GM12865 (cell line): ENCODE measurements around the gene SPATA19.

Experiments used
- DNase-seq: peaks from one replicate; pipeline ENCODE4 v3.0.0; 2010; ENCODE audit warnings: low read depth
- H3K4me3 ChIP-seq: 2 replicates; pipeline ENCODE4 v1.5.1; 2011; ENCODE audit warnings: mild to moderate bottlenecking, low read depth, low read length, control low read depth
- TF ChIP-seq, protein P1 (sequence below): IDR thresholded peaks from 2 replicates; pipeline ENCODE4 v1.5.1; 2011; ENCODE audit warnings: low read length, control low read depth, low read depth, inconsistent platforms; ENCODE audit not compliant: insufficient read depth; ENCODE audit errors: missing control alignments

Gene SPATA19, protein sequence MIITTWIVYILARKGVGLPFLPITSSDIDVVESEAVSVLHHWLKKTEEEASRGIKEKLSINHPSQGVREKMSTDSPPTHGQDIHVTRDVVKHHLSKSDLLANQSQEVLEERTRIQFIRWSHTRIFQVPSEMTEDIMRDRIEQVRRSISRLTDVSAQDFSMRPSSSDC

DNA sequence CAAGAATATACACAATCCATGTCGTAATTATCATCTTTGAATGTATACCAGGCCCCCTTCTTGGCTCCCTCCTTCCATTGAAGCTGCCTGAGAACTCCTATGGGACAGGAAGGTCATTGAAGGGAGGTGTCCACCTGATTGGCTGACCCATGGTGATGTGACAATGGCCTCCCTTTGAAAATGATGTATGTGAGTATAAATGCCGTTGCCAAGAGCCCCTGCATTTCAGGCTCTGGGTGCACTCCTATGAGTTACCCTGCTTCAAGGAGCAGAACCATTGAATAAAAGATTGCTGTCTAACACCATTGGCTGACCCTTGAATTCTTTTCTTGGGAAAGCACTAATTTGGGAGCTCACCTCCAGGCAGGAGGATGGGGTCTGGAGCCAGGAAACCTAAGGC, at the start of gene SPATA19:
Gene SPATA19, minus strand, starts transcription at position 101 of the 400 bp plus-strand sequence. Its CDS starts 67 bp downstream, at position 34.
- DNase-seq, result no peak
- H3K4me3 ChIP-seq, result no peak within 1 kb of the TSS
- TF ChIP-seq, protein P1, sequence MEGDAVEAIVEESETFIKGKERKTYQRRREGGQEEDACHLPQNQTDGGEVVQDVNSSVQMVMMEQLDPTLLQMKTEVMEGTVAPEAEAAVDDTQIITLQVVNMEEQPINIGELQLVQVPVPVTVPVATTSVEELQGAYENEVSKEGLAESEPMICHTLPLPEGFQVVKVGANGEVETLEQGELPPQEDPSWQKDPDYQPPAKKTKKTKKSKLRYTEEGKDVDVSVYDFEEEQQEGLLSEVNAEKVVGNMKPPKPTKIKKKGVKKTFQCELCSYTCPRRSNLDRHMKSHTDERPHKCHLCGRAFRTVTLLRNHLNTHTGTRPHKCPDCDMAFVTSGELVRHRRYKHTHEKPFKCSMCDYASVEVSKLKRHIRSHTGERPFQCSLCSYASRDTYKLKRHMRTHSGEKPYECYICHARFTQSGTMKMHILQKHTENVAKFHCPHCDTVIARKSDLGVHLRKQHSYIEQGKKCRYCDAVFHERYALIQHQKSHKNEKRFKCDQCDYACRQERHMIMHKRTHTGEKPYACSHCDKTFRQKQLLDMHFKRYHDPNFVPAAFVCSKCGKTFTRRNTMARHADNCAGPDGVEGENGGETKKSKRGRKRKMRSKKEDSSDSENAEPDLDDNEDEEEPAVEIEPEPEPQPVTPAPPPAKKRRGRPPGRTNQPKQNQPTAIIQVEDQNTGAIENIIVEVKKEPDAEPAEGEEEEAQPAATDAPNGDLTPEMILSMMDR, result no peak

DNA sequence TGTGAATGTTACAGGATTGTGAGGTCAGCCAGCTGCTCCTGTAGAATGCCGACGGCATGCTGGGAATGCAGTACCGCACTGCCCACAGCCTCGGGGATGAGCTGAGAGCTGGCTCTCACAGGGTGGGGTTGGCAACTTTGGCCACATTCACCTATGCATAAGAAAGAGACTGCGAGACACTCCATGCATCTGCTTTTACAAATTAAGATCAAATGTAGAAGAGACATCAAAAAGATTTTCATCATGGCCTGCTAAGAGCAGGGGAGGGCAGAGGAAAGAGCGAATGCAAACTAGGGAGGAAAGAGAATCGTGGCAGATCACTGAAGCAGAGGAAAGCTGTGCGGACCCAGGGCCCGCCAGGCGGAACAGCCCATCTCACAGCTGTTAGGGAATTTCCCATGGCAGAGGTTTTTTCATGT, 49.8 kb upstream of the SPATA19 start:
- peak; percentile 45 for DNase-seq
- H3K4me3 ChIP-seq, result no peak overlapping the region
- TF ChIP-seq, protein P1, result no peak

DNA sequence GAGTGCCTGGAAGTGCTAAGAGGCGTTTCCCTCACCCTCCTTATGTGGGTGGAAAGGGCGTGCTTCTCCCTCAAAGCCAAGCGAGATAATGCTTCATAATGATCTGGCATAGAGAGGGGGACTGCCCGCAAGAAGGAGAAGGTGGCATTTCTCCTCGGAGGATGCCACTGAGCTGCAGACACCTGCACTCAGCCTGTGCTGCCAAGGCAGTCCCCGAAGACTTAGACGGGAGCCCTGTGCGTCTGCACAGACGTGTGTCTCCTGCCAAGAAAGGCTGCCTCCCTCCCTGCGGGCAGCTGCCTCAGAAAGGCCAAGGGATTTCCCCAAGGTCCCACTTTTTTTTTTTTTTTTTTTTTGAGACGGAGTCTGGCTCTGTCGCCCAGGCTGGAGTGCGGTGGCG, 48.1 kb upstream of the SPATA19 start:
- no peak overlapping the region for H3K4me3 ChIP-seq
- TF ChIP-seq, protein P1, result no peak

DNA sequence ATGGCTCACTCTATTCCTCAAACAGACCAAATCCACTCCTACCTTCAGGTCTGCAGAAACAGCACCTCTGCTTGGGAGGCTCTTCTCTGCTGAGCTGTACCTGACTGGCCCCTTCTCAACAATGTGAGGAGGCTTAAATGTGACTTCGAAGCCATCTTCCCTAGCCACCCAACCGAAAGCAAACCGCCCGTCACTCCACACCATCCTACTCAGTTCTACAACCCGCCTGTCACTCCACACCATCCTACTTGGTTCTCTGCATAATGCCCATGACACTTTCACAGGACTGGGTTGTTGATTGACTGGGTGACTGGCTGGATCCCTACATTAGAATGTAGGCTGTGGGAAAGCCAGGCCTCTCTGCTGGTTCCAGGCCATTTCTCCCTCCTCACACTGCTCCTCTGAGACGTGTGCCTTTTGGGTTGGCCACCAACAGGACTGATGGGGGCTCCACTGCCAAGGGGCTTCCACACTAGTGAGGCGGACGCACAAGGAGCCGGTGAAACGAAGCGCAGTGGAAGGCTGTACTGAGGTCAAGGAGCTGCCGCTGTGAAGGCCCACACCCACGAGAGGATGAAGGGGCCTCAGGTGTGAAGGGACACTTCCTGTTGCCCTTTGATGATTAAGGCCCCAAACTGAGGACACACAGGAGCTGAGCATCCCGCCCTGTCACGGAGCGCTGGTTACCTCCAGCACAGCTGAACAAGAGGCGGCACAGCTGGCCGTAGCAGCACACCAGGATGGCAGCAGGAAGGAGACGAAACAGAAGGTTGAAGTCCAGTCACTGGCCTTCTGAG, 47.5 kb upstream of the SPATA19 start:
- H3K4me3 ChIP-seq, result no peak overlapping the region
- DNase-seq, result no peak
- TF ChIP-seq, protein P1, result no peak

More for the DNA sequence above, 48.1 kb upstream of the SPATA19 start:
- DNase-seq, result no peak

DNA sequence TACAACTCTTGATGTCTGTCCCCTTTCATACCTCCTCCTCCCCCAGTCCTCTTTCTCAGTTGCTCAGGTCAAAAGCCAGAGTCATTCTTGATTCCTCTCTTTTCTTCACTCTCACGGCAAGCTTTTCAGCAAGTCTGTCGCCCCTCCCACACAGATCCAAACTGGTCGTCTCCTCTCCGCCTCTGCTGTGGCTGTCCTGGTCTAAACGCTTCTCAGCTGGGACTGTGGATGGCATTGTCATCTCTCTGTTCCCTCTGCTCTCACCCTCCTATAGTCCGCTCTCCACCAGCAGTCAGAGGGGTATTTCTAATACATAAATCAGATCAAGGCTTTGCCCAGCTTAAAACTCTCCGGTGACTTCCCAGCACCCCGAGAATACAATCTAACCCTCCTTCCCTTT, 46.8 kb upstream of the SPATA19 start:
- no peak overlapping the region for H3K4me3 ChIP-seq

DNA sequence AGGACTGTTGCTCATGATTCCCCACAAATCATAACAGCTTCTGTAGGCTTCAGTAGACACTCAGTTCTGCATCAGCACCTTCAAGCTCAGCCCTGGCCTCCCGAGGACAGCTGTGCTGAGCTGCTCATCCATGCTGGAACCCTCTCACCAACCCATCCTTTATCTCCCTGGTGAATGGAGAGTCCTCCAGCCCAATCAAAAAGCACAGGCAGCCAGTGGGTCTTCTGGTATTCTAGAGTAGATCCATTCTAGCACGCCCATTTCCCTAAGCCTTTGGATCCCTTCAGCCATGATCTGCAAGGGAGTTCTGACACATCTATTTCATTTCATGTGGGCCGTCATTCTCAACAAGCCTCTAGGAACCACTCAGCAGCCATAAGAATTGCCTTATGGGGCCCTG, 44.6 kb upstream of the SPATA19 start:
- TF ChIP-seq, protein P1, result no peak
- no peak overlapping the region for H3K4me3 ChIP-seq

More for the DNA sequence above, 46.8 kb upstream of the SPATA19 start:
- no peak for DNase-seq
- TF ChIP-seq, protein P1, result no peak

DNA sequence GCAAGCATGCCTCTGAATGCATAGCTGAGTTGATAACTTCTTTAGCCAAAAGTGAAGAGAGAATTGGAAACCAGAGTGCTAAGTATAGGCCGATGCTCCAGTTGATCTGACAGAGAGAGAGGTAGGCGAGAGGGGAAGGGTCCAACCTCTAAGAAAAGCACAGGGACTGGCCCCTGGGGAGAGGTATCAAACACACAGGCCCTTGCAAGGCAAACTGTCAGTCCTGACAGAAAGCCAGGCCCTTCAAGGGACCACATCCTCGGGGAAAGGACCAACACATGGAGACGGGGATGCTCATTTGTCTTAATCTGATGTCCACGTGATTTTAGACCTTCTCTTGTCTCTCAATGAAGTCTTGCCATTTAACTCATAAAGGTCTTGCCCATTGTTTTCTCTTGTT, 43.9 kb upstream of the SPATA19 start:
- DNase-seq, result no peak
- TF ChIP-seq, protein P1, result no peak

More for the DNA sequence above, 44.6 kb upstream of the SPATA19 start:
- DNase-seq, result no peak

More for the DNA sequence above, 43.9 kb upstream of the SPATA19 start:
- H3K4me3 ChIP-seq, result no peak overlapping the region
